ENCODE data around the gene PRKN.

DNA sequence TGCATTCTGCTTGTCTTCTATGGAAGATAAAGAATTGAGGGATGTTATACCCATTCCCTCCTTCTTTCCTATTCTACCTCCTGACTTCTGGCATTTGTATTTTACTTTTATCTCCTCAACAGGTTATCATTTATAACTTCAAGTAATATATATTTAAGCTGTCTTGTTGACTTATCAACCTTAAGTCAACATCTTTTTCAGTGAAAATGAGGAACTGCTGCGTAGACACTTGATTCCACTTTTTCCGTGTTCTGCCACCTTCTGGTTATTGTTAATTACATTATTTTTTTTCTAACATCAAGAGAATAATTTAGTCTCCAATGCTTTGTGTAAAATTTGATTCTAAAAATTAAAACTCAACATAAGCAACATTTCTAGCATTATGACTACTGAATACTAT lies 107.5 kb downstream of the PRKN start:
- TF ChIP-seq, protein P1, sequence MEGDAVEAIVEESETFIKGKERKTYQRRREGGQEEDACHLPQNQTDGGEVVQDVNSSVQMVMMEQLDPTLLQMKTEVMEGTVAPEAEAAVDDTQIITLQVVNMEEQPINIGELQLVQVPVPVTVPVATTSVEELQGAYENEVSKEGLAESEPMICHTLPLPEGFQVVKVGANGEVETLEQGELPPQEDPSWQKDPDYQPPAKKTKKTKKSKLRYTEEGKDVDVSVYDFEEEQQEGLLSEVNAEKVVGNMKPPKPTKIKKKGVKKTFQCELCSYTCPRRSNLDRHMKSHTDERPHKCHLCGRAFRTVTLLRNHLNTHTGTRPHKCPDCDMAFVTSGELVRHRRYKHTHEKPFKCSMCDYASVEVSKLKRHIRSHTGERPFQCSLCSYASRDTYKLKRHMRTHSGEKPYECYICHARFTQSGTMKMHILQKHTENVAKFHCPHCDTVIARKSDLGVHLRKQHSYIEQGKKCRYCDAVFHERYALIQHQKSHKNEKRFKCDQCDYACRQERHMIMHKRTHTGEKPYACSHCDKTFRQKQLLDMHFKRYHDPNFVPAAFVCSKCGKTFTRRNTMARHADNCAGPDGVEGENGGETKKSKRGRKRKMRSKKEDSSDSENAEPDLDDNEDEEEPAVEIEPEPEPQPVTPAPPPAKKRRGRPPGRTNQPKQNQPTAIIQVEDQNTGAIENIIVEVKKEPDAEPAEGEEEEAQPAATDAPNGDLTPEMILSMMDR (conservative IDR thresholded peaks at IDR 0.05; ENCODE audit: low read depth, low read length): no peak
- no peak for TF ChIP-seq EZH2 (IDR thresholded peaks at IDR 0.05; ENCODE audit: borderline replicate concordance, low read depth, low read length, poor library complexity, severe bottlenecking)

All from A673 (cell line).